Amniotic stem cell (primary cell): ENCODE measurements around the gene MAP4K1.
"Not testable (repeated sequence)": the region's sequence is repeated elsewhere in the genome, so short reads cannot be mapped to it uniquely, and the experiment has no call there.

Experiments
- DNase-seq: peaks from one replicate; lab custom pipeline; 2025; lab: John Stamatoyannopoulos, UW

The MAP4K1 gene

GRCh38 chr19:38624822-38625221, 7.1 kb upstream of the MAP4K1 start:
- DNase-seq: no peak

- no peak for DNase-seq
These were observed 1.8 kb upstream of the MAP4K1 start for GRCh38 chr19:38619361-38620174.

GRCh38 chr19:38618590-38619360, 1.0 kb upstream of the MAP4K1 start, which contains the start of gene EIF3K:
EIF3K (plus strand) TSS chr19:38619188; CDS start chr19:38619269, 81 bp downstream.
- peak; percentile 92 for DNase-seq

GRCh38 chr19:38617283-38617763, 430 bp downstream of the MAP4K1 start:
- no peak for DNase-seq

GRCh38 chr19:38616265-38616664, 1.5 kb downstream of the MAP4K1 start:
- no peak for DNase-seq

- DNase-seq: no peak
These were observed 2.7 kb downstream of the MAP4K1 start for GRCh38 chr19:38615007-38615581.

GRCh38 chr19:38614289-38614688, 3.5 kb downstream of the MAP4K1 start:
- no peak for DNase-seq

- no peak for DNase-seq
These were observed 11.6 kb downstream of the MAP4K1 start for GRCh38 chr19:38606131-38606530.

- DNase-seq: not testable (repeated sequence)
These were observed 14.9 kb downstream of the MAP4K1 start for GRCh38 chr19:38602856-38603255.

GRCh38 chr19:38599722-38600121, 18.0 kb downstream of the MAP4K1 start:
- no peak for DNase-seq

- DNase-seq: no peak
These were observed 20.7 kb downstream of the MAP4K1 start for GRCh38 chr19:38597075-38597474.

GRCh38 chr19:38596057-38596981, 21.4 kb downstream of the MAP4K1 start:
- DNase-seq: no peak

- no peak for DNase-seq
These were observed 24.8 kb downstream of the MAP4K1 start for GRCh38 chr19:38592940-38593339.

- no peak for DNase-seq
These were observed 29.7 kb downstream of the MAP4K1 start for GRCh38 chr19:38588041-38588440.

GRCh38 chr19:38587562-38587961, 30.2 kb downstream of the MAP4K1 start:
- no peak for DNase-seq

- no peak for DNase-seq
These were observed 33.8 kb downstream of the MAP4K1 start for GRCh38 chr19:38583985-38584305.

- DNase-seq: no peak
These were observed 34.4 kb downstream of the MAP4K1 start for GRCh38 chr19:38583219-38583984.

- DNase-seq: no peak
These were observed 37.7 kb downstream of the MAP4K1 start for GRCh38 chr19:38580080-38580479.

GRCh38 chr19:38579304-38579703, 38.4 kb downstream of the MAP4K1 start:
- DNase-seq: not testable (repeated sequence)

GRCh38 chr19:38577826-38578225, 39.9 kb downstream of the MAP4K1 start:
- DNase-seq: no peak

- DNase-seq: no peak
These were observed 46.1 kb downstream of the MAP4K1 start for GRCh38 chr19:38571682-38572081.
